Measurements from ENCODE around the gene PPIL4. TPM values are rescaled to one million over a fixed set of nuclear protein-coding genes. Genes with fewer than 3 reads are reported as not detected.

The PPIL4 gene
- total RNA-seq: 37.2 and 38.3 TPM in 2 replicates
- long read RNA-seq, transcript PPIL4-201 (13 exons, 2,232 nt): major isoform, 71 of 123 reads
- long read RNA-seq, partial matches to known transcripts: 32 of 123 reads
- long read RNA-seq, other reads (novel, unspliced or antisense): 20 of 123 reads

DNA sequence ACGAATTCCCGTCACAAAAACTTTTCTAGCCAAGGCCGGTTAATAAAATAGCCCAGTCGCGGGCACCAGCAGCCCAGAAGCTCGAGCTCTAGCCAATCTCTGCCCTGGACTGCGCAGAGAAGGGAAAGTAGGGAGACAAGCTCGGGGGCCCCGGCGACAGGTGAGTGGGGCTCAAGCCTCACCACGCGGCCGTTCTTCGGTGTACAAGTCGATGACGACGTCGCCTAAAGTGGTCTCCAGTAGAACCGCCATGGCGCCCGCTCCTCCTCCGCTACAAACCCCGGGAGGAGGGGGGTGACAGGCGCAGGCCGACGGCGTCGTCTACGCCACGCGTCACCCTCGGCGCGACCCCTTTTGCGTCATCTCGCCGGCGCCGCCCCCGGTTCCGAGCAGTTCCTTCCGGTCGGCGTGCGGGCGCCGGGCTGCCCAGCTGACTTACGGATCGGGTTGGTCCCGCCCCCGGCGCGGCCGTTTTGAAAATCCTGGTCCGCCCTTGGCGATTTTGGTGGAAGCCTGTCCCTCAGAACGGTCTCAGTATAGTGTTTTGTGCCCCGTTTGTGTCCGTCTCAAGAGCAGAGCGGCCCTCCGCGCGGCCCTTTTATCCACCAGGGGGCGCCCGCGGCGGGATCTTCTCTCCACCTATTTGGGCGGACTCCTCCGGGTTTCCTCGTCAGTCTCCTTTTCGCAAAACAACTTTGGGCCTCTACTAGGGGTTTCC, at the start of gene PPIL4:
PPIL4 (minus strand) TSS at position 290 of the 718 bp plus-strand sequence; CDS start at position 252, 38 bp downstream.
- Mint-ChIP-seq H3K36me3 (ENCODE audit: insufficient read depth) (no peaks in the 10 kb centered on the region), H3K4me3 (ENCODE audit: low read depth) (peak within 1 kb of the TSS; percentile 92), H3K9me3 (ENCODE audit: low read depth) (no peaks in the 10 kb centered on the region), H3K4me1 (ENCODE audit: low read depth) (peaks cover 18% of the 10 kb centered on the region), H3K27ac (peak within 1 kb of the TSS; percentile 99), H3K27me3 (peaks cover 12% of the 10 kb centered on the region)
- DNase-seq (ENCODE audit: low spot score, unreplicated experiment): peak; percentile 93
- peak; percentile 99 for TF ChIP-seq CTCF (IDR thresholded peaks at IDR 0.05; ENCODE audit: unreplicated experiment)

GRCh38 chr6:149593408-149593807, 47.6 kb upstream of the PPIL4 start:
- H3K9me3 Mint-ChIP-seq (ENCODE audit: low read depth): no peaks in the 10 kb centered on the region
- TF ChIP-seq CTCF (IDR thresholded peaks at IDR 0.05; ENCODE audit: unreplicated experiment): no peak
- no peak for DNase-seq (ENCODE audit: low spot score, unreplicated experiment)
- H3K36me3 Mint-ChIP-seq (ENCODE audit: insufficient read depth): peaks cover 15% of the 10 kb centered on the region
- H3K4me3 Mint-ChIP-seq (ENCODE audit: low read depth): no peak overlapping the region
- H3K27me3 Mint-ChIP-seq: no peaks in the 10 kb centered on the region
- H3K4me1 Mint-ChIP-seq (ENCODE audit: low read depth): no peaks in the 10 kb centered on the region
- H3K27ac Mint-ChIP-seq: no peak overlapping the region

GRCh38 chr6:149592983-149593382, 47.1 kb upstream of the PPIL4 start:
- Mint-ChIP-seq H3K27me3 (no peaks in the 10 kb centered on the region), H3K4me1 (ENCODE audit: low read depth) (no peaks in the 10 kb centered on the region), H3K9me3 (ENCODE audit: low read depth) (no peaks in the 10 kb centered on the region), H3K27ac (no peak overlapping the region), H3K36me3 (ENCODE audit: insufficient read depth) (peaks cover 15% of the 10 kb centered on the region), H3K4me3 (ENCODE audit: low read depth) (no peak overlapping the region)
- no peak for DNase-seq (ENCODE audit: low spot score, unreplicated experiment)
- no peak for TF ChIP-seq CTCF (IDR thresholded peaks at IDR 0.05; ENCODE audit: unreplicated experiment)

- peaks cover 16% of the 10 kb centered on the region for H3K36me3 Mint-ChIP-seq (ENCODE audit: insufficient read depth)
- DNase-seq (ENCODE audit: low spot score, unreplicated experiment): no peak
- H3K4me1 Mint-ChIP-seq (ENCODE audit: low read depth): no peaks in the 10 kb centered on the region
- no peaks in the 10 kb centered on the region for H3K9me3 Mint-ChIP-seq (ENCODE audit: low read depth)
- TF ChIP-seq CTCF (IDR thresholded peaks at IDR 0.05; ENCODE audit: unreplicated experiment): no peak
- H3K27ac Mint-ChIP-seq: no peak overlapping the region
- no peaks in the 10 kb centered on the region for H3K27me3 Mint-ChIP-seq
- no peak overlapping the region for H3K4me3 Mint-ChIP-seq (ENCODE audit: low read depth)
These were observed 40.3 kb upstream of the PPIL4 start for GRCh38 chr6:149586149-149586548.

- peaks cover 16% of the 10 kb centered on the region for H3K36me3 Mint-ChIP-seq (ENCODE audit: insufficient read depth)
- no peak overlapping the region for H3K4me3 Mint-ChIP-seq (ENCODE audit: low read depth)
- TF ChIP-seq CTCF (IDR thresholded peaks at IDR 0.05; ENCODE audit: unreplicated experiment): no peak
These were observed 35.5 kb upstream of the PPIL4 start for GRCh38 chr6:149581349-149581748.

More at GRCh38 chr6:149581349-149581748, 35.5 kb upstream of the PPIL4 start:
- Mint-ChIP-seq H3K27me3 (no peaks in the 10 kb centered on the region), H3K9me3 (ENCODE audit: low read depth) (no peaks in the 10 kb centered on the region), H3K4me1 (ENCODE audit: low read depth) (no peaks in the 10 kb centered on the region), H3K27ac (no peak overlapping the region)
- no peak for DNase-seq (ENCODE audit: low spot score, unreplicated experiment)

Measured in progenitor cell of endocrine pancreas (in vitro differentiated cells).